K562 (cell line): ENCODE results near the gene ITSN1. TPM values are rescaled to one million over a fixed set of nuclear protein-coding genes. Genes with fewer than 3 reads are reported as not detected.

Experiments used
- CXXC5 ChIP-seq: fragments of 250-450 bp; sonication (Bioruptor Pico); IDR thresholded peaks from 2 replicates; pipeline ENCODE4 v1.8.0; 2022; ENCODE audit warnings: inconsistent platforms, mild to moderate bottlenecking, moderate library complexity
- HMGN3 ChIP-seq: IDR thresholded peaks from 2 replicates; pipeline ENCODE4 v1.6.1; 2011; ENCODE audit warnings: borderline replicate concordance, low read depth, mild to moderate bottlenecking, mixed read lengths, low read length; ENCODE audit not compliant: insufficient read length; ENCODE audit errors: extremely low read depth
- KDM2B ChIP-seq: fragments of 250-450 bp; sonication (Bioruptor Pico); IDR thresholded peaks from 2 replicates; pipeline ENCODE4 v1.8.0; 2021; ENCODE audit warnings: mild to moderate bottlenecking, moderate library complexity
- KLF13 ChIP-seq: fragments of 450-650 bp; IDR thresholded peaks from 2 replicates; pipeline ENCODE4 v1.6.1; 2016; ENCODE audit warnings: missing genetic modification characterization, low read depth, mild to moderate bottlenecking, missing compliant biosample characterization, moderate library complexity, borderline replicate concordance
- PHF8 ChIP-seq: fragments of 200-600 bp; sonication (generic); IDR thresholded peaks from 2 replicates; pipeline ENCODE4 v1.6.1; 2012; ENCODE audit warnings: mixed run types, mild to moderate bottlenecking, inconsistent platforms, low read length, moderate library complexity, borderline replicate concordance
- RAD21 ChIP-seq, 2 experiments: fragments of 250-450 bp in 1 of 2; fragments of 450-650 bp in 1 of 2; sonication (Bioruptor Pico) in 1 of 2; formaldehyde crosslinking in 1 of 2; IDR thresholded peaks in 1 of 2; conservative IDR thresholded peaks in 1 of 2; 2 replicates each; pipeline versions ENCODE4 v1.4.0 to v1.8.0; 2020 to 2022; ENCODE audit warnings: mild to moderate bottlenecking in 2 of 2, moderate library complexity in 1 of 2
- RB1 ChIP-seq: fragments of 450-650 bp; IDR thresholded peaks from 2 replicates; pipeline ENCODE4 v1.6.1; 2017; ENCODE audit warnings: low read depth, mild to moderate bottlenecking
- RHOXF2B ChIP-seq: fragments of 250-450 bp; sonication (Bioruptor Pico); conservative IDR thresholded peaks from 2 replicates; pipeline ENCODE4 v1.5.1; 2021
- SAP30 ChIP-seq: fragments of 200-600 bp; sonication (generic); IDR thresholded peaks from 2 replicates; pipeline ENCODE4 v1.6.1; 2012; ENCODE audit warnings: borderline replicate concordance, low read depth, mild to moderate bottlenecking, moderate library complexity, low read length, control low read depth, inconsistent platforms; ENCODE audit not compliant: insufficient read depth, poor library complexity, severe bottlenecking
- polyA plus RNA-seq, 8 experiments: library from polyadenylated mRNA; depleted of rRNA in 4 of 8; stranded (reverse) in 5 of 8; unstranded in 3 of 8; fragments of >200 nt; fragmentation: Nextera tagmentation in 2 of 8; fragmentation: Illumina TruSeq in 1 of 8; extraction: Ambion mirVana in 2 of 8; extraction: Trizol in 1 of 8; gene quantifications; 2 replicates each; pipeline versions ENCODE4 v1.2.1 to v1.2.3, GENCODE V29; 2011 to 2014; ENCODE audit warnings: inconsistent platforms in 1 of 8, missing spikeins in 1 of 8
- total RNA-seq, 7 experiments: library from RNA; depleted of rRNA in 6 of 7; stranded (reverse); fragments of >200 nt in 6 of 7; fragmentation: Illumina TruSeq in 2 of 7; extraction: Trizol in 2 of 7; gene quantifications; 2 replicates each; pipeline versions ENCODE4 v1.2.1 to v1.2.3, GENCODE V29; 2011 to 2021; ENCODE audit warnings: low replicate concordance in 1 of 7
- TF ChIP-seq, protein P1 (sequence below): sonication (generic); formaldehyde crosslinking; IDR thresholded peaks from 2 replicates; pipeline ENCODE4 v1.8.1; 2023; ENCODE audit warnings: mild to moderate bottlenecking, missing genetic modification reagents
- TF ChIP-seq, protein P2 (sequence below): fragments of 250-450 bp; sonication (Bioruptor Pico); IDR thresholded peaks from 2 replicates; pipeline ENCODE4 v1.6.1; 2021; ENCODE audit warnings: mild to moderate bottlenecking
- TF ChIP-seq, protein P3 (sequence below), 2 experiments: IDR thresholded peaks; 2 replicates each; pipeline ENCODE4 v1.6.1; 2011; ENCODE audit warnings: borderline replicate concordance in 1 of 2, control low read depth in 1 of 2, low read depth in 1 of 2, low read length in 1 of 2, mild to moderate bottlenecking in 1 of 2, mixed read lengths in 1 of 2, moderate library complexity in 1 of 2; ENCODE audit not compliant: insufficient read depth in 1 of 2, insufficient read length in 1 of 2, poor library complexity in 1 of 2, severe bottlenecking in 1 of 2; ENCODE audit errors: extremely low read depth in 1 of 2
- TF ChIP-seq, protein P4 (sequence below): fragments of 250-450 bp; sonication (Bioruptor Pico); IDR thresholded peaks from 2 replicates; pipeline ENCODE4 v1.8.0; 2021; ENCODE audit warnings: mild to moderate bottlenecking, moderate library complexity

ITSN1 gene
- total and polyA plus RNA-seq, 9 of the 15 experiments (the other 6 are each of a cell fraction or from before 2014, with no cell fraction given): 1.1 to 12.6 (median 4.8) TPM

DNA sequence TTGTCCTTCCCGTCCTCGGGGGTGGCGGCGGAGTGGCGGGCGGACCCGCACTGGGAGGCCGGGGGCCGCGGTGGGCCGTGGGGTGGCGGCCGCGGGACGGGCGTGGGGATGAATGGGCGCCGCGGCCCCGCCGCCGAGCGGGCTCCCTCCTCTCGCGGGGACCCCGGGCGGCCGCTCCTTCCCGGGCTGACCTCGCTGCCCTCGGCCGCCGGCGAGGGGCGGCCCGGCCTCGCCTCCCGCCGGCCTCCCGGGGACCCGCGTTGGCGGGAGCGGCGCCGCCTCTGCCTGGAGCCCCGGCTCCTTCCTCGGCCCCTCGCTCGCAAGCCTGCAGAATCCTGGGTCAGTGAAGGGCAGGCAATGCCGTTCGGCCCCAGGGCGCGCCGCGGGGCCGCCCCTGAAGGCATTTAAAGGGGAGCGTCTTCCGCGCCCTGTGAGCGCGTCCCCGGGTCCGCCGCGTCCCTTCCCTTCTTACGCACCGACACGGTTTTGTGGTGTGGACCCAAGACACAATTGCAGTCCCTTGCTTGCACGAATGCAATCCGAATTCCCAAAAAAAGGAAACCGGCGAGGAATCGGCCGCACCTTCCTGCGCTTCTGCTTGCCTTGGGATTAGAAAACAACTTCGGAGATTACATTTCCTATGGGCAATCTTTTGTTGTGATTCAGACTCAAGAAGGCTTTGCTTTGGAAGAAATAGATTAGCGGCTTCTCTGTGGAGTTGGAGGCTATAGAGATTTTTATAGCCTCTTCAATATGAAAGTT, 776 bp downstream of the ITSN1 start (continued):
- TF ChIP-seq, protein P1, sequence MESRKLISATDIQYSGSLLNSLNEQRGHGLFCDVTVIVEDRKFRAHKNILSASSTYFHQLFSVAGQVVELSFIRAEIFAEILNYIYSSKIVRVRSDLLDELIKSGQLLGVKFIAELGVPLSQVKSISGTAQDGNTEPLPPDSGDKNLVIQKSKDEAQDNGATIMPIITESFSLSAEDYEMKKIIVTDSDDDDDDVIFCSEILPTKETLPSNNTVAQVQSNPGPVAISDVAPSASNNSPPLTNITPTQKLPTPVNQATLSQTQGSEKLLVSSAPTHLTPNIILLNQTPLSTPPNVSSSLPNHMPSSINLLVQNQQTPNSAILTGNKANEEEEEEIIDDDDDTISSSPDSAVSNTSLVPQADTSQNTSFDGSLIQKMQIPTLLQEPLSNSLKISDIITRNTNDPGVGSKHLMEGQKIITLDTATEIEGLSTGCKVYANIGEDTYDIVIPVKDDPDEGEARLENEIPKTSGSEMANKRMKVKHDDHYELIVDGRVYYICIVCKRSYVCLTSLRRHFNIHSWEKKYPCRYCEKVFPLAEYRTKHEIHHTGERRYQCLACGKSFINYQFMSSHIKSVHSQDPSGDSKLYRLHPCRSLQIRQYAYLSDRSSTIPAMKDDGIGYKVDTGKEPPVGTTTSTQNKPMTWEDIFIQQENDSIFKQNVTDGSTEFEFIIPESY (CRISPR knock-in tag): 0 out of 2 replicates have a peak, but pooled peaks have one; percentile 15
- TF ChIP-seq HMGN3: peak; percentile 9
- peak; percentile 69; the same call in 1 of the 2 replicates for TF ChIP-seq RB1
- peak; percentile 7; the same call in 1 of the 2 replicates for TF ChIP-seq PHF8
- no peak for TF ChIP-seq KLF13 (tag)
- TF ChIP-seq, protein P2, sequence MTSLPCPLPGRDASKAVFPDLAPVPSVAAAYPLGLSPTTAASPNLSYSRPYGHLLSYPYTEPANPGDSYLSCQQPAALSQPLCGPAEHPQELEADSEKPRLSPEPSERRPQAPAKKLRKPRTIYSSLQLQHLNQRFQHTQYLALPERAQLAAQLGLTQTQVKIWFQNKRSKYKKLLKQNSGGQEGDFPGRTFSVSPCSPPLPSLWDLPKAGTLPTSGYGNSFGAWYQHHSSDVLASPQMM: no peak
- no peak for TF ChIP-seq RHOXF2B
- TF ChIP-seq RAD21 (CRISPR knock-in tag; conservative IDR thresholded peaks at IDR 0.05 in 1 of 2, IDR thresholded peaks at IDR 0.05 in 1 of 2): 0 out of 4 replicates have a peak, but pooled peaks of 1 of the 2 experiments have one; percentile 5
- TF ChIP-seq, protein P3, sequence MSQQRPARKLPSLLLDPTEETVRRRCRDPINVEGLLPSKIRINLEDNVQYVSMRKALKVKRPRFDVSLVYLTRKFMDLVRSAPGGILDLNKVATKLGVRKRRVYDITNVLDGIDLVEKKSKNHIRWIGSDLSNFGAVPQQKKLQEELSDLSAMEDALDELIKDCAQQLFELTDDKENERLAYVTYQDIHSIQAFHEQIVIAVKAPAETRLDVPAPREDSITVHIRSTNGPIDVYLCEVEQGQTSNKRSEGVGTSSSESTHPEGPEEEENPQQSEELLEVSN (IDR thresholded peaks at IDR 0.05; ENCODE audit: borderline replicate concordance in 1 of 2, extremely low read depth in 1 of 2, insufficient read depth in 1 of 2, insufficient read length in 1 of 2, low read depth in 1 of 2, low read length in 1 of 2, poor library complexity in 1 of 2, severe bottlenecking in 1 of 2): peak in 1 of 2 experiments; percentile 42
- 0 out of 2 replicates have a peak, but pooled peaks have one; percentile 0 for TF ChIP-seq CXXC5 (CRISPR knock-in tag)
- TF ChIP-seq, protein P4, sequence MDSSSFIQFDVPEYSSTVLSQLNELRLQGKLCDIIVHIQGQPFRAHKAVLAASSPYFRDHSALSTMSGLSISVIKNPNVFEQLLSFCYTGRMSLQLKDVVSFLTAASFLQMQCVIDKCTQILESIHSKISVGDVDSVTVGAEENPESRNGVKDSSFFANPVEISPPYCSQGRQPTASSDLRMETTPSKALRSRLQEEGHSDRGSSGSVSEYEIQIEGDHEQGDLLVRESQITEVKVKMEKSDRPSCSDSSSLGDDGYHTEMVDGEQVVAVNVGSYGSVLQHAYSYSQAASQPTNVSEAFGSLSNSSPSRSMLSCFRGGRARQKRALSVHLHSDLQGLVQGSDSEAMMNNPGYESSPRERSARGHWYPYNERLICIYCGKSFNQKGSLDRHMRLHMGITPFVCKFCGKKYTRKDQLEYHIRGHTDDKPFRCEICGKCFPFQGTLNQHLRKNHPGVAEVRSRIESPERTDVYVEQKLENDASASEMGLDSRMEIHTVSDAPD: no peak
- TF ChIP-seq SAP30: peak; percentile 14
- TF ChIP-seq KDM2B: peak; percentile 95; the same call in 1 of the 2 replicates
